ENCODE results near the gene EYA2. TPM values are rescaled to one million over a fixed set of nuclear protein-coding genes. Genes with fewer than 3 reads are reported as not detected.
"Not testable (repeated sequence)": the region's sequence is repeated elsewhere in the genome, so short reads cannot be mapped to it uniquely, and the experiment has no call there.

EYA2 gene
- polyA plus RNA-seq, 5 donors: 0.80 to 2.7 (median 1.3) TPM

DNA sequence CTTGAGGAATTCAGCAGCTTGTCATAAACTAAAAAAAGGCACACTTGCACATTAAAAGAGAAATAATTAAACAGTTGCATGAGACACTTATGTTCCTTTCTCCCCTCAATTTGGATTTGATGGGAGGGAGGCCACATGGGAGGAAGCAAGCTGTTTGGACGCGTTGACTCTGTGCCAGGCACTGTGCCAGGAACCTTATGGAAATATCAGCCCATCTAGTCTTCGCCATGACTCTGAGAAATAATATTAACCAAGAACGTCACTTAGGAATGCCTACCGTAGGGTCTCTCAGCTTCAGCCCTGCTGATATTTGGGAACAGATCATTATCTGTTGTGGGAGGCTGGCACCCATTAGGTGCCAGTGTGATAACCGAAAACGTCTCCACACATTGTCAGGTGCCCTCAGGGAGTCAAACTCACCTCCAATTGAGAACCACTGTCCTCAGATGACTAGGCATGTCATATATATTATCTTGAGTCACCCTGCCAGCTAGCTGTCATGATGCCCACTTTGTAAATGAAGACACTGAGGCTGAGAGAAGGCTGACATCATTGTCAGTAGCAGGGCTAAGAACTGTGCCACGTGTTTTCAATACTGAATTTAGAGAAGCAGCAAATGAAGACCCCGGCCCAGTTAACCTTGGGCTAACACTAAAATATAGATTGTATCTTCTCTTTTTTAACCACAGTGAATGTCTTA, 36.1 kb downstream of the EYA2 start:
- DNase-seq: no peak

DNA sequence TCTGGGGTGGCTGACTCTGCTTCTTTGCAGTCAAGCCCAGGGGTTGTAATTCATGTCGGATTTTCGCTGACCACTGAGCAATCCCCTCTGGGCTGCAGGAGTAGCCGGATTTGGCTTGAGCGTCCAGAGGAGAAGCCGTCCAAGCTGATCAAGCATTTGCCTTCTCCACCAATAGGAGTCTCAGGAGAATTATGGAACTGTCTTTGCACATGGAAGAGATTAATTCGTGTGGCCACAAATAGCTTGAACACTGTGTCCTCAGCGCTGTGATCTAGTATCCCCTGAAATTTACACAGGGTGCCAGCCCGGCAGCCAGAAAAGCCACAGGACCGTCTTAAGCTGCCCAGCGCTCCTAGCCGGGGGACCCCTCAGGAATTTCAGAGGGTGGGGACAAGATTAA, 37.1 kb downstream of the EYA2 start:
- no peak for DNase-seq

DNA sequence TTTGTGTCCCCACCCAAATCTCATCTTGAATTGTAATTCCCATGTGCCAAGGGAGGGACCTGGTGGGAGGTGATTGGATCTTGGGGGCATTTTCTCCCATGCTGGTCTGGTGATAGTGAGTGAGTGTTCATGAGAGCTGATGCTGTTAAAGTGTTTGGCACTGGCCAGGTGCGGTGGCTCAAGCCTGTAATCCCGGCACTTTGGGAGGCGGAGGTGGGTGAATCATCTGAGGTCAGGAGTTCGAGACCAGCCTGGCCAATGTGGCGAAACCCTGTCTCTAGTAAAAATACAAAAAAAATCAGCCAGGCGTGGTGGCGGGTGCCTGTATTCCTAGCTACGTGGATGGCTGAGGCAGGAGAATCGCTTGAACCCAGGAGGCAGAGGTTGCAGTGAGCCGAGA, 37.8 kb downstream of the EYA2 start:
- DNase-seq: not testable (repeated sequence)

DNA sequence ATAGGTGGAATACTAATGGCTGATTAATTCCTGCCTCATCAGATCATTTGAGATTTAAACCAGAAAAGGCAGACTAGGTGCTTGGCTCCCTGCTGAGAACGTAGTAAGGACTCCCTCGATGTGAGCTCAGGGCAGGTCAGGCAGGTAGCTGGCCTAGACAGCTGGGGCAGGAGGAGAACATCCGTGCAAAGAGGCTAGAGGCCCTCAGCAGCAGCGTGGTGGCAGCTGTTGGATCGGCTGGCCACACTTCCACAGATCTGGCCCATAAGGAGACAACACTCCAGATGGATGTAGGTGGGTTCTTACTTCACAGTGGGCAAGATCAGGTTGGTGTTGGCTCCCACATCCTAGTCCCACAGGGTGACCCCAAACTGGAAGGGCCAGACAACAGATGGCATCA, 38.5 kb downstream of the EYA2 start:
- DNase-seq: no peak

DNA sequence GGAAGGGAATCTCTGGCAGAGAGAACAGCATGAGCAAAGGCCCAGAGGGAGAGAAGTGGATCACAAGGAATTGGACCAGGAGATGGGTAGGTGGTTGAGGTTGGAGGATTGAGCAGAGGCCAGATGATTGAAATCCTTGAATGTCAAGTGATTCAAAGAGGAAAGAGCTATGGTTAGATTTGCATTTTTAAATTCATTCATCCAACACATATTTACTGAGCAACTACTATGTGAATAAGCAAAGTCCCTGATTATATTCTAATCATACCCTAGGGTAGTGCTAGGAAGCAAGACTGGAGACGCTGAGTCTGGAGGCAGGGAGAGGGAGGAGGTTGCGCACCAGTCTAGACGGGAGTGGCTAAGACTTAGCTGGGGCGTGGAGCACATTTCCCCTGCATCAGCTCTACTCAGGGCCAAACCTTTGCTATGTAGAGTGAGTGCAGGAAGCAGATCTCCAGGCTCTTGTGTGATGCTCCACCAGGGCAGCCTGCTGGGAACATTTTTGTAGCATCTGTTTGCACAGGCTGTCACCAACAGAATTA, 40.2 kb downstream of the EYA2 start:
- DNase-seq: no peak

DNA sequence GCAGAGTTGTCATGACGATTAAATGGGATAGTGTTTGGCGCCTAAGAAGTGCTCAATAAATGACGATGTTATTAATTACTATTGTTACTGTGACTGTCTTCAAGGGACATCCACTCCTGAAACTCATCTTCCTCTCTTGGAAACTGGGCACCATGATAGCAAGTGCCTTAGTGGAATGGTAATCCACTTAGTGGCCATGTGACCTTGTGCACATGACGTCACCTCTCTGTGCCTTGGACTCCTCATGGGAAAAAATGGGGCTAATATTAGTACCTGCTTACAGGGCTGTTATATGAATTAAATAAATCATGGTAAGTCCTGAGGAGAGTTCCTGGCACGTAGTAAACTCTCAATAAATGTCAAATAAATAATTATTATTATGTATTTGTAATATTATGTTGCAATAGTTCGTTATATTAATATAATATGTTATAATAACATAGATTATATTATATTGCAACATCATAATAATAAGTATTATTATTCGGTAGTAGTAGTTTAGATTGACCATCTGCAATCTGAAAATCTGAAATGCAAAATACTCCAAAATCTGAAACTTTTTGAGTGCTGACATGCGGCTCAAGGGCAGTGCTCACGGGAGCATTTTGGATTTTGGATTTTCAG, 40.9 kb downstream of the EYA2 start:
- DNase-seq: no peak

DNA sequence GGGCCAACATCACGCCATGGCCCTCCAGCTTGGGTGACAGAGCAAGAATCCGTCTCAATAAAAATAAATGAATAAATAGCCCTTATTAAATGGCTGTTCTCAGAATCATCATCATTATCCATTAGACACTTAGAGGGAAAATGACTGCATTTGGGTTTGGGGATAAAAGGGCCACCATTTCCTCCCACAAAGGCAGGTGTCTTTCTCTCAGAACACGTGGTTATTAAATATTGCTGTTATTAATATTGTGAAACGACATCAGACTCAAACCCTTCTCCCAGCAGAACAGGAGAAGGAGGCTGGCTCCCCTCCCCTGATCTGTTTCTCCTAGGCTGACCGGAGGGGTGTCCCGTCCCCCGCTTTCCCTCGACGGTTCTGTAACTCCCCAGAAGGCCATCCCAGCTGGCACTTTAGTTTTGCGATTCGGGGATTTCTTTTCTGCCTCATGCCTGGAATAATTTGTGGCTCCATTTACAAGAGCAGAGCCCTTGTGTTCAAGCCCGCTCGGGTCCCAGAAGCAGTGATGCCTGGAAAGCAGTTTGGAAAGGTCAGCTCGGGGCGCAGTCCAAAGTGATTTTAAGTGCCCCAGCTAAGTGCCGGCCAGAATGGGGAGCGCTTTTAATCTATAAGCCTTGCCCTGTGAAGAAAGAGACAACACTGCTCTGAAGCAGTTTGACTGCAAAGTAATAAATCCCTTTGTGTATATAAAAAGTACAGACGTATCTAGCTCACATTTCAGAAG, 41.9 kb downstream of the EYA2 start:
- DNase-seq: no peak

DNA sequence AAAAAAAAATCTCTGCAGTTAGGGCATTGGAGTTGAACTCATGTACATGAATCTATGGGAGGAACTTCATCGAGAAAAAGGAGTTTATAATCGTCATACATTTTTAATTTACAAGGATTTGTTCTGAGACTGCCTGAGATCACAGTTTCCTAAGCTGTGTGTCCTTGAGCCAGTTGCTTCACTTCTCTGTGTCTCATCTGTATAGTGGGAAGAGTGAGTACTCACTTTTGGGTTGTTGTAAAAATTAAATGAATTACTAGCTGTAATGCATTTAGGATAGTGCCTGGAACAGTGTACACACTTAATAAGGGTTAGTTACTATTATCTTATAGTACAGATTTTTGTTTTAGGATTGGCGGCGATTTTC, 42.5 kb downstream of the EYA2 start:
- DNase-seq: no peak

DNA sequence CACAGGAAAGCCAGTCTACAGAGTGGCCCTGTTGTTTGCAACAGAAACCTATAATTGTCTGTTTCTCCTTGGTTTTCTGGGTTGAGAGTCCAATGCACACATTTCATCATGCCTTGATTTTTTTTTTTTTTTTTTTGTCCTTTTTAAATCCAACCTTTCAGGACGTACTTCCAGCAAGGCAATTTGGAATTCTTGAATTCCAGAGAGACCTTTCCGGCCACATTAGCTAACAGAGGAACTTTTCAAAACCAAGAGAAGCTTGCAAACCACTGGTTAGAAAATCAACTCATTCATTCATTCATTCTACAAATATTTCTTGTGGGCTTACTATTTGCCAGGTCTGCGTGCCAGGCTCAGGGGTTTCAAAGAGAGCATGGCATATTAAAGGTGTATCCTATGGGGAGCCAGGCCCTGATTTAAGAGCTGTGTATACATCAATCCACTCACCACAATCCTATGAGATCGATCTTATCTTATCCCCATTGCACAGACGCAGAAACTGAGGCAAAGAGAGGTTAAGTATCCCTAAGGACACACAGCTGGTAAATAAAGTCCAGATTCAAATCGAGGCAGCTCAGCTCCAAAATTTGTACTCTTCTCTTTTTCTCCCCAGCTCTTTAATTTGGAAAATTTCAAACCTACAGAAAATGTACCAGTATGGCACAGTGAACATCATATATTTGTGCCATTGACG, 43.0 kb downstream of the EYA2 start:
- no peak for DNase-seq

DNA sequence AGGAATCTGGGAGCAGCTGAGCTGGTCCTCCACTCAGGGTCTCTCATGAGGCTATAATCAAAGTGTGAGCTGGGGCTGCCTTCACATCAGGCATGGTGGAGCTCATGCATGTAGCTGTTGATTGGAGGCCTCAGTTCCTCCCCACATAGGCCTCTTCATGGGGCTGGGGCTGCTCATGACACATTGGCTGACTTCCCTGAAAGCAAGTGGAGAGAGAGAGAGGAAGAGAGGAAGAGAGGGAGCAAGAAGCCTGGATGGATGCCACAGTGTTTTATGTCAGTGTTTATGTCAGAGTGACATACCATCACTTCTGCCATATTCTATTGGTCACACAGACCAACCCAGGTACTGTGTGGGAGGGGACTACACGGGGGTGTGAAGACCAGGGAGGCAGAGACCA, 43.8 kb downstream of the EYA2 start:
- DNase-seq: peak in 1 of 2 donors; percentile 17

DNA sequence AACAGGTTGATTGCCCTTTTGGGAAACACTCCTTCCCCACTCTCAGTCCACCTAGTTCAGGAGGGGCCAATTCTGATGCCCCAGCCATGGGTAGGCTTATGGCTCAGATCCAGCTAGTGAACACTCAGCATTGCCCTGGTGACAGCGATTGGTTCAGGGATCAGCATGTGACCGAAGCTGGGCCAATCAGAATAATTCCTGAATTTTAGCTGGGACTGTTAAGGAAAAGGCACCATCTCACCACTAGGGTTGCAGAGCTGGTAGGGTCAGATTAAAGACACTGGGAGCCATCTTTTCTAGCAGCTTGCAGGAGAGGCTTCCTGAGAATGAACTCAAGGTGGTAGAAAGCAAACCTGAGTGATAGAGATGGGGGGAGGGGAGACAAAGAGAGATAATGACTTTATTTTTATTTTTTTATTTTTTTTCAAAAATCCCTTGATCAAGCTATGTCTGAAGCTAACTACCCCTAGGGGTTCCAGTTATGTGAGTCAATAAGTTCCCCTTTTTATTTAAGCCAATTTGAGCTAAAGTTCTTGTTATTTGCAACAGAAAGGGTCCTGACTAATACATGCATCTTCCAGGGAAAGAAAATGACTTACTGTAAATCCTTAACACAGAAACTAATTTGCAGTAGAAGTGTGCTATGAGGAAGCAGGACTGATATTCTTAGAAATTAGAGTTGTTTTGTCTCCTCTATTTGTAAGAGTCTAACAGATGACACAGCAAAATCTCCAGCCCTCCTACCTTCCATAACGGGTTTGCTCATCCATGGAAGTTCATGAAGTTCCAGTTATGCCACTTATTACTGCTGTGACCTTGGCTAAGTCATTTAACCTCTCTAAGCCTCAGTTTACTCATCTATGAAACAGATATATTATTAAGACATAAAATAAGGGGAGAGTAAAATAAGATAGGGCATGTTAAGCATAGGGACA, 44.7 kb downstream of the EYA2 start:
- DNase-seq: no peak

DNA sequence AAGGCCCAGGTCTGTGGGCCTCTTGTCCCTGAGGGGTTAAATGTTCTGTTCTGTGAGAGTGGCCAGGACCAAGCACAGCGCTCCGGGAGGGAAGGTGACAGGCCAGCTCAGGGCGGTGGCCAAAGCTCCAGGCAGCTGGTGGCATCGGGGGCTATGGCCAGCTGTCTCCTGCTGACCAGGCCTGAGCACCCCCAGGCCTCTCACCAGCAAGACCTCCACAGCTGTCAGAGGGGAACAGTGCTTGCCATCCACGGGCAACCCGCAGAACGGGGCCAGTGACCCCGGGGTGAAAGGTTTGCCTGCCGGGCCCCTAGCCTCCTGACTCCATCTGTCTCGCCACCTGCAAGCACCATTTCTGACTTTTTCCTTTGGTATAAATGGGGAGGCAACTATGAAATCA, 46.0 kb downstream of the EYA2 start:
- DNase-seq: no peak

DNA sequence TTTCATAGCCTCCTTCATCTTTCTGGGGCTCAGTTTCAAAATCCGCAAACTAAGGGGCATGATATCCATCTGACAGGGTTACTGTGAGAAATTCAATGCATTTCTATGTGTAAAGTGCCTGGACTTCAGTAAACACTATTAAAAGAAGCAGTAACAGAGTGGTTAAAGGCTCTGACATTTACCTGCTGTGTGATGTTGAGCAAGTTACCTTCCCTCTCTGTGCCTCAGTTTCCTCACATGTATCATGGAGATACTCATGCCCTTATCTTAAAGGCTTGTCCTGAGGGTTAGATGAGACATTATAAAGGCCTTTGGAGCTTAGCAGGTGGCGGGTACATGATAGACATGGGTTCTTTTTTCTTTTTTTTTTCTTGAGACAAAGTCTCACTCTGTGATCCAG, 46.8 kb downstream of the EYA2 start:
- no peak for DNase-seq

DNA sequence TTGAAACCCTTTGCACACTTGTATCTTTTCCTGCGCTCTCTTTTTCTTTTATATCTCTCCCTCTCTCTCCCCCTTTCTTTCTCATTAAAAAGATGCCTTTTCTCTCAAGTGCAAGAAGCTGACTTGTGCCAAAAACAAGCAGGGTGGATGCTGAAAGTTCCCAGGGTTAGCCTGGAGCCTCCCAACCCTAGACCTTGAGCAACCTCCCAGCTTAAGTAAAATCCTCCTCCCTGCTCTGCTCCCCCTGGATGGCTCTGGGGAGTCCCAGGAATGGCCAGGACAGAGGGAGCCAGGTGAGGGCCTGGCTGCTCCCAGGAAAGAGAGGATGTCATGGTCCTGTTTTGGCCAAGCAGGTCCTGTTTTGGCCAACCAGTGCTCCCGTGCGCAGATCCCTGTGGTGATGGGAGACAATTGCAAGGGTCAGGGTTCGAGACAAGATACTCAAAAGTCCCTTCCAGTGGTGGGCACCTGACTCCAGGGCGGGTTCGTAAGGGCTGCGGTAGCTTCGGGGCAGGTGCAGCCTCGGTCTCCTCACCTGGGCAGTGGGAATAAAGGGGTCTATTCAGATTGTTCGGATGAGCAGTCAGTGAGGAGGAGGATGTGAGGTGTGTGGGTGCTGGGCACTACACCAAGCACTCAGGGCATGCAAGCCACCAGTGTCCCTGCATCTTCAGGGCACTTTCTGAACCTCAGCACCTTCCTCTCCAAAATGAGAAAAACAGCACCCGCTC, 49.4 kb downstream of the EYA2 start:
- no peak for DNase-seq

DNA sequence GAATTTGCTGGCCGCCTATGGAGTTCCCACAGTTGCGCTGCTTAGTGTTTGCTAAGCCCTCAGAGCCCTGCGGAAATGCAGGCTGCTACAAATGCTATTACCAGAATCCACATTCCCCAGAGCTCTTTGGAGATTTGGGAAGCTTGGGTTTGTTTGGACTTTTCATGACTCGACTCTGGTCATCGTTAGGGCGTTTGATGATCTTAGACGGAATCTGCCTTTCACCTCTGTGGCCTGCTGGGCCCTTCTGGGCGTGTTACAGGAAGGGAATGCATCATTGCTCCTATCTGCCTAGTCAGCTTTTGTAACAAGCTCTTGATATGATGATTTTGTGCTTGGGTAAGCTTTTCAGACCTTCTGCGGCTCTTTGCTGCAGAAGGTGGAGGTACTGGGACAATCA, 50.8 kb downstream of the EYA2 start:
- no peak for DNase-seq

DNA sequence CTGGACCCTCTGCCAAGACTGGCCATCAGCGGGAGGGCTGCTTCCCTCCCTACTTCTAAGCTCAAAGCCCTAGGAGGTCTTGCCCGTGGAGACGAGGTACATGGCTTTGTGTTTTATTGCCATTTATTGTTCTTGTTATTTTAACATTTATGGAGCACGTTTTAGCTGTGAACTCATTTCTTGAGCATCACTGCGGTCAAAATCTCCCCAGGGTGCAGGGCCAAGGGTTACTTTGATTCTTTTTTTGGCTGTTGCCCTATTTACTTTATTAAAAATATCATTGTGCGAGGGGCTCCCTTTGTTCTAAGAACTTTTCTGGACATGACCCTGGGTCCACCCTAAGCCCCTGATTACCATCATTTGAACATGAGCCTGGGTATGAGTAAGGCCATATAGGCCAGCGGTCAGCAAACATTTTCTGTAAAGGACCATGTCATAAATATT, 51.6 kb downstream of the EYA2 start:
- no peak for DNase-seq

DNA sequence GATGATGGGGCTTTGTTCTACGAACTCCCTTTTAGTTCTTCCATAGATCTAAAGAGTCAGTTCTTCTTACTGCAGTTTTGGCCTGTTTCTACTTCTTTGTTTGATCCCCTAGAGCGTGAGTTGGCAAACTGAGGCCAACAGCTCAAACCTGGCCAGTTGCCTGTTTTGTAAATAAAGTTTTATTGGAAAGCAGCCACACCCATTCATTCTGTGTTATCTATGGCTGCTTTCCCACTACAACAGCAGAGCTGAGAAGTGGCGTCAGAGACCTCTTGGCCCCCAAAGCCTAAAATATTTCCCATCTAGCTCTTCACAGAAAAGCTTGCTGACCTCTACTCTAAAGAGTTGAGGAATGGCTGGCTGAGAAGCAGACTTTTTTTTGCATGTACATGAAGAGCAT, 52.2 kb downstream of the EYA2 start:
- DNase-seq: no peak

DNA sequence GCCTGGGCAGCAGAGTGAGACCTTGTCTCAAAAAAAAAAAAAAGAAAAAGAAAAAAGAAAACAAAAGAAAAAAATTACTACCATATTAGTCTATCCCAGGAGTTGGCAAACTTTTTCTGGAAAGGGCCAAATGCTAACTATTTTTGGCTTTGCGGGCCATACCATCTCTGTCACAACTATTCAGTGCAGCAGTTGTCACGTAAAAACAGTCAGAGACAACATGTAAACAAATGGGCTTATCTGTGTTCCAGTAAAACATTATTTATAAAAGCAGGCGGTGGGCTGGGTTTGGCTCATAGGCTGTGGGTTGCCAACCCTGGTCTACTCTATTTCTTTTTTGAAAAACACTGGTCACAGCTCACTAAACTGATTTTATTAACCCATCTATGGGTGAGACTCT, 53.4 kb downstream of the EYA2 start:
- DNase-seq: no peak

DNA sequence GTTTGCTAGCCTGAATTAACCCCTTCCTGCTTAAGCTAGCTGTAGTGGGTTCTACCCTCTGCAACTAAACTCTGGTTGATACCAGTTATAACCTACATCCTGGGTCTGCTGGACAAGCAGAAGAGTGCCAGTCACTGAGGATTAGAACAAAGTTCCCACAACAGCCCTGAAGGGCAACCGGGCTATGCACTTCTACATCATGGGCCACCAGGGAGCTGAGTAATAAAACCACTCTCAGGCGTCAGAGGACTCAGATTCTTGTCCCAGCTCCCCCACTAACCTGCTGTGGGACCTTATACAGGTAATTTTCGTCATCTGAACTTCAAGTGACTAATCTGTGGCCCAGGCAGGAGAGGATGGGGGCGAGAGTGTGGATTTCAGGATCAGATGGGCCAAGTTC, 56.8 kb downstream of the EYA2 start:
- DNase-seq: no peak

DNA sequence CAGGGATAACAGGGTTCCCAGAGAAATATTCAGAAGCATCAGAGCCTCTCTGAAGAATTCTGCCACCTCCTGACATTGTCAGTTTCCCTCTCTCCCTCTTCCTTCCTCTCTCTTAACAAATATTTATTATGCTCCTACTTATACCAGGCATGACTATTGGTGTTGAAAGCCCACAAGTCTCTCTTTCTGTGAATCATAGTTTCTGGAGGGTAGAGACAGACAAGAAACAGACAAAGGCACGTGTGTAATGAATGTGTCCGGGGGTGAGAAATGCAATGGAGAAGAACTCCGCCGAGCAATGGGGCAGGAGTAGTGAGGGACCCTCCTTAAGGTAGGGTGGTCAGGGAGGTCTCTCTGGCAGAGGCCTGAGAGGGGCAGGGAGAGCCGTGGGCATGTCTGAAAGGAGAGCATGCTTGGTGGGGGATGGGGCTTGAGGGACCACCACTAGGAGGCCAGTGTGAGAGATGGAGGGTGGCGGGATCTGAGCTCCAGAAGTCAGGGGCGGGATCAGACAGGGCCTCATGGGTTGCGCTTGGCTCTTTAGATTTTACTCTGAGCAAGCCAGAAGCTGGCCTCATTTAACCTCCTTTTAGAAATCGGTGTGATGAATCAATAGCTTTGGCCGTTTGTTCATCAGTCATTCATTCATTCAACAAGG, 57.3 kb downstream of the EYA2 start:
- no peak for DNase-seq
